HG02642 (cell line): ENCODE data around the gene DUSP22.
"Not testable (repeated sequence)": the region's sequence is repeated elsewhere in the genome, so short reads cannot be mapped to it uniquely, and the experiment has no call there.

Experiments used
- ATAC-seq: cut with Tn5 transposase; IDR thresholded peaks from one replicate; pipeline ENCODE4 v1.9.1; 2021; ENCODE audit warnings: mild to moderate bottlenecking; ENCODE audit not compliant: unreplicated experiment, poor library complexity

The DUSP22 gene, protein sequence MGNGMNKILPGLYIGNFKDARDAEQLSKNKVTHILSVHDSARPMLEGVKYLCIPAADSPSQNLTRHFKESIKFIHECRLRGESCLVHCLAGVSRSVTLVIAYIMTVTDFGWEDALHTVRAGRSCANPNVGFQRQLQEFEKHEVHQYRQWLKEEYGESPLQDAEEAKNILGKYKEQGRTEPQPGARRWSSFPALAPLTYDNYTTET

DNA sequence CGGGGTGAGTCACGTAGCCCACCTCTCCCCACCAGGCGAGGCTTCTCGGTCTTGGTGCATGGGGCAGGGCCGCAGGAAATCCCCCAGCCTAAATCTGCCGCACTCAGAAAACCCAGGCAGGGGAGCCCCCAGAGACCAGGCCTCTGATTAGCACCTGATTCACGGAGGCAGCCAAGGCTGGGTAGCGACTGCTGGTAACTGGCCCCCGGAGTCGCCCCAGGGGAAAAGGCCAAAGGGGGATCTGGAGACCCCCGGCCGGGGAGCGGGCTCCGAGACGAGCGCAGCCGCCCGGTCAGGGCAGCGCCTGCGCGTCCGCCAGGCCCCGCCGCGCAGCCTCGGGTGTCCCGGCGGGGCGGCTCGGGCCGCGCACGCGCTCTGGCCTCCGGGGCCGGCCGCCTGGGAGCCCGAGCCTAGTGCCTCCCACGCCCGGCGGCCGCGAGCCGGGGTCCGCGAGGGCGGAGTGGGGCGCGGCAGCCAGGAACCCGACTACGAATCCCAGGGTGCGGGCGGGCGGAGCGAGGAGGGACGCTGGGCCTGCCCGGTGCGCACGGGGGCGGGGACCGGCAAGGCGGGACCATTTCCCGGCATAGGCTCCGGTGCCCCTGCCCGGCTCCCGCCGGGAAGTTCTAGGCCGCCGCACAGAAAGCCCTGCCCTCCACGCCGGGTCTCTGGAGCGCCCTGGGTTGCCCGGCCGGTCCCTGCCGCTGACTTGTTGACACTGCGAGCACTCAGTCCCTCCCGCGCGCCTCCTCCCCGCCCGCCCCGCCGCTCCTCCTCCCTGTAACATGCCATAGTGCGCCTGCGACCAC, at the start of gene DUSP22:
TSS of gene DUSP22 (plus strand) at position 791 of the 809 bp plus-strand sequence. CDS start 53 bp downstream, outside the sequence.
- peak; percentile 62 for ATAC-seq

DNA sequence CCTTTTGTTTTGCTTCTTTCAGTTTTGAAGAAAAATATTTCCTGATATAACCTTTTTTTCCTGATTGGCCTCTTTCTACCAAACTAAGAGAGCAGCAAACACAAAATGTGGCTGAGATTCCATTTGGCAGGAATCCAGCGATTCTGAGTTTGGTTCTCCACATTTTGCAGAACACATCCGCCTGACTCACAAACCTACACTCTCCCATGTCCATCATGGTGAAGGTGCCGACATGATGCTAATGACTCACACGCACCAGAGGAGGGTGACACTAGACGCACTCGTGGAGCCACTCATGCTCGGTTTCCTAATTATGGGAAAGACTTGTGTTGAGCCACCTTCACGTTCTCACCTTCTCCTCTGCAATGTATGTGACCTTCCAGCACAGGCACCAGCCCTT, 45.9 kb upstream of the DUSP22 start:
- ATAC-seq = no peak

DNA sequence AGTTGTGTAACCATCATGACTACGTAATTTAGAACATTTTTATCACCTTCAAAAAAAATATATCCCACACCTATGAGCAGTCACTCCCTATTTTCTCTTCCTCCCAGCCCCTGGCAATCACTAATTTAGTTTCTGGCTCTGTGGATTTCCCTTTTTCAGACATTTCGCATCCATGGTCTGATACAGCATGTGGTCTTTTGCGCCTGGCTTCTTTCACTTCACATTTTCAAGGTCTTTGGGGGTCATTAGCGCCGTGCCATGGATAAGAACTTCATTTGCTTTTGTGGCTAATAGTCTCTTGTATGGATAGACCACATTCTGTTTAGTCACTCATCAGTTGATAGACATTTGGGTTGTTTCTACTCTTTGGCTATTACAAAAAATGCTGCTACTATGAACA, 44.9 kb upstream of the DUSP22 start:
- no peak for ATAC-seq

DNA sequence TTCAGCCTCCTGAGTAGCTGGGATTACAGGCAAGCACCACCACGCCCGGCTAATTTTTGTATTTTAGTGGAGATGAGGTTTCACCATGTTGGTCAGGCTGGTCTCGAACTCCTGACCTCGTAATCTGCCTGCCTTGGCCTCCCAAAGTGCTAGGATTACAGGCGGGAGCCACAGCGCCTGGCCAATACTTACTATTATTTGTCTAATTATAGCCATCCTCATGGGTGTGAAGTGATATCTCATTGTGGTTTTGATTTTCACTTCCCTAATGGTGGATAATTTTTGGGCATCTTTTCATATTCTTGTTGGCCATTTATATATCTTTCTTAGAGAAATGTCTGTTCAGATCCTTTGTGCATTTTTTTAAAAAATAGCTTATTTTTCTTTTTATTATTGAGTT, 44.2 kb upstream of the DUSP22 start:
- ATAC-seq = not testable (repeated sequence)

DNA sequence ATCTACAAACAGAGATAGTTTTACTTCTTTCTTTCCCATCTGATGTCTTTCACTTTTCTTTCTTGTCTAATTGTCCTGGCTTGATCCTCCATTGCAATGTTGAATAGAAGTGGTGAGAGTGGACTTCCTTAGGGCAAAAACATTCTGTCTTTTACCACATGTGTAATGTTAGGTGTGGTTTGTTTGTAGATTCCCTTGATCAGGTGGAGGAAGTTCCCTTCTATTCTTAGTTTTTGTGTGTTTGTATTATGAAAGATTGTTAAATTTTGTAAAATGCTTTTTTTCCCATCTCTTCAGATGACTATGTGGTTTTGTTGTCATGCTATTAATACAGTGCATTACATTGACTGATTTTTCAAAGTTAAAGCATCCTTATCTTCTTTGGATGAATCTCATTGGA, 41.6 kb upstream of the DUSP22 start:
- ATAC-seq = no peak

DNA sequence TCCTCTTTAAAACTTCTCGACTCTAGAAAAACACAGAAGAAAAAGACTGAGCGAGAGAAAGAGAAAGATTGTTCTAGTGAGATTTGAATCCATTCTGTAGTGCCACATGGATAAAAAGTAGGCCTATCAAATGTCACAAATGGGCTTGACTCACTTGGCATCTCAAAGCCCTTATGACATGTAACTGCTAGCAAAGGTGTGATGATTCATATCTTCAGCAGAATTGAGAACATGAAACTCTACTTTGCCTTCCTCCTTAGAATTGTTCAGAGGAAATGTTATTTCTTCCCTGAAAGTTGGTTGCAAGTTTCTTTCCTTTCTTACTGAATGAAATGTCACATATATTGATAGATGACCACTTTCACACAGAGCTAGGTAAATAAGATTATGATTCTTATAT, 40.4 kb upstream of the DUSP22 start:
- ATAC-seq = no peak

DNA sequence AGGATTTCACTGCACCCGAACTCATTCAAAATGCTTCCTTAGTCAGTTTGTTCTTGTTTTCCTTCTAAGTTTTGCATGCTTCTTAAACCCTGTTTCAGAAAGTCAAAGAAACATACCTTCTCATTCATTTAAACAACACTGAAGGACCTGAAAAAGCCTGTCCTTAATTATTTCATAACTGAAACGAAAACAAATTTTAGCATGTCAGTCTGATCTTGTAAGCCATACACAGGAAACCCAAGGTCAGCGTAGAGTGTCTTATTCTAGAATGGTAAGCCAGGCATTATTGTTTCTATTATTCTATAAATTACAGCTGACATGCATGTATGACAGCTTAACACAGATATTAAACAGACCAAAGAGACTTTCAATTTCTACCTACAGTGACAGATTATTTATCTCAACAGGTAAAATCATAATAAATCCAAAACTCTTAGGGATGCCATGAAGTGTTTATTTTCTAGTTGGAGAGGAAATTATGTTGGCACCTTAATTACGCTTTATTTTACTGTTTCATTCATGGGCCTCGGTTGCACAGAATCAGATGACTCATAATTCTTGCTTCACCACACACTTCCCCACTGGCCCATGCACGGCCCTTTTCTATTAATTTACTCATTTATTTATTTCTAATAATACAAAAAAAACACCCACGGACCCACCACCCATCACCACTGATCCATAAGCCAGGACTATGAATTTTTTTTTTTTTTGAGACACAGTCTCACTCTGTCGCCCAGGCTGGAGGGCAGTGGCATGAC, 39.3 kb upstream of the DUSP22 start:
- no peak for ATAC-seq

DNA sequence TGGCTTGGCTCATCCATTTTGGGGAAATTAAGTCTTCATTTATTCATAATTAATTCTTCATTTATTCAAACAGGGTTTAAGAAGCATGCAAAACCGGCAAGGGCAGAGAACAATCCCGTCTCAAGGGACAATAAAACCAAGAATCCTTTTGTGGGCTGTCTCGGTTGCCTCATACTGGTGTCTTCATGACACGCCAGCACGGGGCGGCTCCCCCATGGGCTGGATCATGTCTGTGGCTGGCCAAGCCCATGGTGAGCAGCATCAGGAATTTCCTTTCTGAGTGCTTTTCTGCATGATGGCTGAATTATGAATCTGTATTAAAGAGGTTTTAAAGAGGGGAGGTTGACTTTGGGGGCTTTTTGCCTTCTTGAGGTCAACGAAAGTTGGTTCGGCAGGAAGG, 38.3 kb upstream of the DUSP22 start:
- no peak for ATAC-seq

DNA sequence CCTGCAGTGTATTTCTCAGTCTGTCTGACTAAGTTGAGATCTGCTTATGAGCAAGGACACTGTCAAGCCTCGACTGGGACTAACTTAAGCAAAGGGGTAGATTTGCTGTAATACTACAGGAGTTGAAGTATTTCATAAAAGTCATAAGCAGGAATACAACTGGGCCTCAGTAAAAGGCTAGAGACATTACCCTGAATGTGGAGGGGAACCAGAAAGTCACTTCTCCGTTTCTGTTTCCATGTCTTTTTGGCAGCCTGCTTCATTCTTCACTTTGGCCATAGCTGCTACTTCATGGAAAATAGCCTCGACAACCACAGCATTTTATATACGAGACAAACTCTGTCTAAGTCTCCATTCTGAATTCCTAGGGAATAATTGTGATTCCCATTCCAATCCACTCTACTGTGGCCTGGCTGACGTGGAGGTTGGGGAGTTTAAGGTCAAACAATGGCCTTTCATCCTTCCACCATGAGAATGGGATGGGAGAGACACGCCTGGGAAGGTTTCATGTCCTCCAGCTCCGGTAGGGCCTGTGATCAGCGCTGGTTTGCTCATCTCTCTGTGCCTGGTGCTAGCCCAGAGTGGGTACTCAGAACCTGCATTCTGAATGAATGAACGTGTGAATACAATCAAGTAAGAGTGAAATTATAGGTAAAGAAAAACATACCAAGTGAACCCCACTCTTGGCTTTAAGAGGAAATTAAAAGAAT, 37.1 kb upstream of the DUSP22 start:
- no peak for ATAC-seq

DNA sequence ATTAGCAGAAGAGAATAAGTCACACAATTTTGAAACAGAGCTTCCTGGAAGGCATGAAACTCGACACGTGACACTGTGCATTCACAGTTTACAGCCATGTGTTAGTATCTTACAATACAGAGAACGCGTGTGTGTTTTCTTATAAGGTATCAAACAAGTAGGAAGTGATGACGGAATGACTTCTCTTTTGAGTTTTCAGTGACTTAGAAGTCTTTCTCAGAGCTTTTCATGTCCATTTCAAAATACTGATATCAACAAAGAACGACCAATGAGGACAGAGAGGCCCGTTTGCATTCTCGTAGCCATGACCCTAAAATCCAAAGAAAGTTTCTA, 36.6 kb upstream of the DUSP22 start:
- no peak for ATAC-seq

DNA sequence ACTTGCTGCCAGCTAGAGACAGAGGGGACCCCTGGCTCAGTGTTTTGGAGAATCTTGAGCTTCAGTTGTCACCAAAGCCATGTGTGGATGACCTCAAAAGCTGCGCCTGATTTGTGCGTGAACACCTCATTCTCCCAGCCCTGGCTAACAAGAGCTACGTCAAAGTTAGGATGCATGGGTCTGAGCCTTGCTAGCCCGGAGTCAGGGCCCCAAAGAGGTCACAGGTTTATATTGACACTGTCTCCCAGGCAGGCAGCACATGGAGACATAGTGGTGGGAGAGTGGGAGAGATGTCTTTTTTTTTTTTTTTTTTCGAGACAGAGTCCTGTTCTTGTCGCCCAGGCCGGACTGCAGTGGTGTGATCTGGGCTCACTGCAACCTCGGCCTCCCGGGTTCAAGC, 36.1 kb upstream of the DUSP22 start:
- no peak for ATAC-seq

DNA sequence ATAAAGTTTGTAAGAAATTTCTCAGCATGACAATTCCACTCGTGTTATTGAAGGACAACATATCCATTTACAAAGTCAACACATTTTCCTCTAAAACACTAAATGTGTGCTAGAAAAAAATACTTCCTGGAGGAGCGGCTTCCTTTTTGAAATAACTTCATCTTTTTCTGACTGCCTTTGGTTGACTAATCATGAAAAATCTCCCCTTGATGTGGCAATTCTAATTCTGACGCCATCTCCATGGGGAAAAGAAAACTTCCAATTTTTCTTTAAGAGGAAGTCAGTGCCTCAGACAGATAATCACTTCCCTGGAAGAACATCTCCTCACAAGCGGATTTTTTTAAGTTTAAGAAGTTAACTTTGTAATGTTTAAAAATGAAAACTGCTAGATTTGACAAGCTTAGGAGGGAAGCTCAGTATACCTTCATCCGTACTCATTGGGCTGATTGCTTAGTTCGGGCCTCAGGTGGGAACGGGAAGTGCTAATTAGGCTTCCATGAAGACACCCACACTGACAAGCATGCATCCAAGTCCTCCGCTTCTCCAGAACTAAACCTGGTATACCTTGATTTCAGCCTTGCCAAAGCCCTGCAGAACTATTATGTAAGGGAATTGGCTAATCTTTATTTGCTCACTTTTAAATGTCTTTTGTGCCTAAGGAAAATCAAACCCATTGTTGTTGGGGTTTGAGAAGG, 35.1 kb upstream of the DUSP22 start:
- no peak for ATAC-seq

DNA sequence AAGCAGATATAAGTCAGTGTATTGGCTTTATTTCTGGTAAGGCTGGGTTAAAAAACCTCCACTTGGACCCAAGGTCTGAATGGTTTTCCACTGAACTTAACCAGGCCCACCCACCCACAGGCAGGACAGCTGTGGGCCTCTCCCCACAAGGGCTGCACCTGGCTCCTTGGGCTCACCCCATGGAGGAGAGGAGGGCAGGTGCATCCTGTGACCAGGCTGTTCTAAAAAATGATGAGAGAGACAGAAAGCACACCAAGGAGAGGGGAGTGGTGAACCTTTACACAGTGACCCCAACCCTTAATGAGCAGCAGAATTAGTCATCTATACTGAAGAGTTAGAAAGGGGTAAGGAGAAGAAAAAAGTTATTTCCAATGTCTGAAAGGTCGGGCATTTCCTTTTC, 34.5 kb upstream of the DUSP22 start:
- ATAC-seq = peak; percentile 52

DNA sequence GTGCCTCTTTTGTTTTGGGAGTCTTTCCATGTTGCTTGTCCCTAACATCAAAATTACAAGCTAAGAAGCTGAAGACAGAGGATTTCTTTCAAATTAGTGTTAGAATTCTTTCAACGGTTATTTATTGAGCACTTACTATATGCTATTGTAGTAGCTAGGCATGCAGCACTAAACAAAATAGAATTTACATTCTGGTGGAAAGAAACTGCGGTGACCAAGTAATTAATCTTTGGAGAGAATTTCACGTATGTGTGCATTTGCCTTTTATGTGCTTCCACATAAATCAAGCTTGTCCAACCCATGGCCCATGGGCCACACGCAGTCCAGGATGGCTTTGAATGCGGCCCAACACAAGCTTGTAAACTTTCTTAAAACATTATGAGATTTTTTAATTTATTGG, 33.0 kb upstream of the DUSP22 start:
- no peak for ATAC-seq

DNA sequence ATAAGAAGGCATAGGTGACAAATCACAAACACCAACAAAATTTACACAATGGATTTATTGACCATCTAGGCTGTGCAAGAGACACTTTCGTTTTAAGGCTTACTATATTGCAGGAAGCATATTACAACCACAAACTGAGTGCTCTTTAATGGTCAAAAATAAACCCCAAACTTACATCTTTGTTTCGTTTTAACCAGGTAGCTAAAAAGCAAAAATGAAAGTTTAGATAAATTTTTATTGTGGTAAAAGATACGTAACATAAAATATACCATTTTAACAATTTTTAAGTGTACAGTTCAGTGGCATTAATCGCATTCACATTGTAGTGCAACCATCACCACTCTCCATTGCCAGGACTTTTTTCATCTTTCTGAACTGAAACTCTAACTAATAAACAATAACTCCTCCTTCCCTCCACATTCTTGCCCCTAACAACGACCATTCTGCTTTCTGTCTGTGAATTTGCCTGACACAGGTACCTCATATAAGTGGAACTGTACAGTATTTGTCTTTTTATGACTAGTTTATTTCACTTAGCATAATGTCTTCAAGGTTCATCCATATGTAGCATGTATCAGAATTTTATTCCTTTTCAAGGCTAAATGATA, 32.3 kb upstream of the DUSP22 start:
- ATAC-seq = peak; percentile 55

DNA sequence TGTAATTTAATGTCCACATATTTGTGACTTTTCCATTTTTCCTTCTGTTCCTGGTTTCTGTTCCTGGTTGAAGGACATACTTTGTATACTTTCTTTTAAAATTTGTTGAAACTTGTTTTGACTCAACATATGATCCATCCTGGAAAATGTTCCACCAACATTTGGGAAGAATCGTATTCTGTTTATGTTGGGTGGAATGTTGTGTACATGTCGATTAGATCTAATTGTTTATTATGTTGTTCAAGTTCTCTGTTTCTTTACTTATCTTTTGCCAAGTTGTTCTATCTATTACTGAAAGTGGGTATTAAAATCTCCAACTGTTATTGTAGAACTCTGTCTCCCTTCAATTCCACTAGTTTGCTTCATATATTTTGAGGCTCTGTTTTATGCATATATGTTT, 27.7 kb upstream of the DUSP22 start:
- no peak for ATAC-seq

DNA sequence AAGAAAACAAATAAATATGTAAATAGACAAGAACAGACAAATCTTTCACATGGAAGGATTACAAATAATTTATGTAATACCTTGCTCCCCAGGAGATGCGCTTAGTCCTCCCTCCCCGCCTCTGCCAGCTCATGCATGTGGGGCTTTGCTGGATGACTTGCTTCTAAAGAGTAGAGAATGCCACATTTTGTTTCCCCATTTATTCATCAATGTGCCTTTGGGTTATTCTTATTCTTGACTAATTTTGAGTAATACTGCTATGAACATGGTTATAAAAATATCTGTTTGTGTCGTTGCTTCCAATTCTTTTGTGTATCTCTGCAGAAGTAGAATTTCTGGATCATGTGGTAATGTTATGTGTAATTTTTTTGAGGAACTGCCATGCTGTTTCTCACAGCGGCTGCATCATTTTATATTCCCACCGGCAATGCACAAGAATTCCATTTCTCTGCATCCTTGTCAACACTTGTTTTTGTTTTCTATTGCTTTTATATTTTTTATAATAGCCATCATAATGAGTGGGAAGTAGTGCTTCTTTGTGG, 23.8 kb upstream of the DUSP22 start:
- ATAC-seq = no peak

DNA sequence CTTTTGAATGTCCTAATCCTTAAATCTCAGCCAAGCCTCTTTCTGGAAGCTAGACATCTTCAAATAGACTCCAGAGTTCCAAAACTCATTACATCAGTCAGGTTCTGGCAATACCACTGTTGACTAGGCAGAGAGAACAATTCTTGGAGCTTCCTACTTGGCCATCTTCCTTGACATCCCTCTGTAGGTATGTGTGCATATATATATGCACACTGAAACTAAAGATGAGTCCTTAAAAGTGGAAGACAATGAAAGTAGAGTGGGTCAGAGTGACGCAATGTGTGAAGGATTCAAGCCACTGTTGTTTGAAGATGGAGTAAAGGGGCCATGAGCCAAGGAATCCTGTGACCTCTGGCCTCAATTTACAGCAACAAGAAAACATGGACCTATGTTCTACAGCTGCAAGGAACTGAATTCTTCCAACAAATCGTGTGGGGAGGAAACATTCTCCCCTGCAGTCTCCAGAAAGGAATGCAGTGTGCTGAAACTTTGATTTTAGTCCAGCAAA, 18.7 kb upstream of the DUSP22 start:
- no peak for ATAC-seq

DNA sequence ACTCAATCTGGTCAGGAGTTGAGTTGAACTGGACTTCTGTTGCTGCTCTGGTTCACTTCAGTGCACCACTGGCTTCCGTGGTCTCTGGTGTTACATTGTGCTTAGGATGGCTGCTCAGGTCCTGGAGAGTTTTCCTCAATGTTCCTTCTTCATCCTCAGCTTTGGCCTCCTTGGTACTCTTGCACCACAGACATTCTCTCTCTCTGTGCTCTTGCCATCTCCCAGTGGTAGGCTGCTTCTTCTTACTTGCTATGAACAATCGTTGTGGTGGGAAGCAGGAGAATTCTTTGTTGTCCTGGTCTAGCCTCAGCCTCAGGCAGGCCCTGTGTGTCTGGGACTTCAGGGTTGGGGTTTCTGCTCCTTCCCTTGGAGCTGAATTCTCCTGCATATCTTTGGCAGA, 14.5 kb upstream of the DUSP22 start:
- no peak for ATAC-seq
